ENCODE results near the gene MAPK14.

- TF ChIP-seq CTCF (IDR thresholded peaks at IDR 0.05; ENCODE audit: low read depth, low read length, poor library complexity, severe bottlenecking) = peak; percentile 28
- TF ChIP-seq EZH2phosphoT487 (IDR thresholded peaks at IDR 0.05; ENCODE audit: borderline replicate concordance, low read length) = no peak
Observed at GRCh38 chr6:36131511-36132245, 104.1 kb downstream of the MAPK14 start.
